ENCODE measurements around the gene MORN1.
A peak's percentile ranks its signal among the peaks of the same experiment; 100 is the strongest.

Gene MORN1

DNA sequence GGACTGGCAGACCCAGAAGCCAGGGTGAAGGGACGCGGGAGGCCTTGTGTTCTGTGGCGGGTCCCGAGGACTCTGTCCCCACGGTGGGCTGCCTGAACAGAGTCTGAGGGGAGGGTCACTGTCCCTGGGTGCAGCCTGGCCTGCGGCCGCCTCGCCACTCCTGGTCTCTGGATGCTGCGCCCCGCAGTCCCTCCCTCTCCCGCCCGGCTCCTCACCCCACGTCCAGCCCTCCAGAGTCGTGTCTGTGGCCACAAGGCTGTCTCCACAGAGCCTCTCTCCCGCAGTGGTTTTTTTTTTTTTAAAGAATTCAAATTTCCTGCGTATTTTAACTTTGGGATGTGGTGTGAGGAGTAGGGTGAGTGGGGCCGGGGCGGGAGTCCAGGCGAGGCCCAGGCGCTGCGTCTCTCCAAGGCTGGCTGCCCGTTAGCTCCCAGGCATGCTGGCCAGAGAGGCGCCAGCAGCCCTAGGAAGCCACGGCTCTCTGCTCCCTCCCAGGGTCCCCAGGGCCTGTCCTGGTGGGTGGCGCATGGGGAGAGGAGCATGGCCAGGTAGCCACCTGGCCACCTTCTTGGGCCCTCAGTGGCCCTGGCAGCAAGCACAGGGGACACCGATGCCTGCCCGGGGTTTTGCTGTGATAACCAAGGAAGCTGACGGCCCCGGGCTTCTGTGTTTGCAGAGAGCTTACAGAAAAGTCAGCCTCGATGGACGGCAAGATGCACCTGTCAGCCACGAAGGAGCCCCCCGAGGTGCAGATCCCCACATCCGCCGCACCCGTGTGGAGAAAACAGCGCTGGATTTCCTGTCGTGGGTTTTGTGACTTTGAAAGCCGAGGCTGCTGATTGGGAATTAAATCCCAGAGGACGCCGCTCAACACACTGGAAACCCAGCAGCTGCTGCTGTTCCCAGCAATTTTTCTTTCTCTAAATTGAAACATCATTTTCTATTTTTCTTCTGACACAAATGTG is 72.8 kb downstream of the MORN1 start:
- DNase-seq (ENCODE audit: low read depth) = no peak

DNA sequence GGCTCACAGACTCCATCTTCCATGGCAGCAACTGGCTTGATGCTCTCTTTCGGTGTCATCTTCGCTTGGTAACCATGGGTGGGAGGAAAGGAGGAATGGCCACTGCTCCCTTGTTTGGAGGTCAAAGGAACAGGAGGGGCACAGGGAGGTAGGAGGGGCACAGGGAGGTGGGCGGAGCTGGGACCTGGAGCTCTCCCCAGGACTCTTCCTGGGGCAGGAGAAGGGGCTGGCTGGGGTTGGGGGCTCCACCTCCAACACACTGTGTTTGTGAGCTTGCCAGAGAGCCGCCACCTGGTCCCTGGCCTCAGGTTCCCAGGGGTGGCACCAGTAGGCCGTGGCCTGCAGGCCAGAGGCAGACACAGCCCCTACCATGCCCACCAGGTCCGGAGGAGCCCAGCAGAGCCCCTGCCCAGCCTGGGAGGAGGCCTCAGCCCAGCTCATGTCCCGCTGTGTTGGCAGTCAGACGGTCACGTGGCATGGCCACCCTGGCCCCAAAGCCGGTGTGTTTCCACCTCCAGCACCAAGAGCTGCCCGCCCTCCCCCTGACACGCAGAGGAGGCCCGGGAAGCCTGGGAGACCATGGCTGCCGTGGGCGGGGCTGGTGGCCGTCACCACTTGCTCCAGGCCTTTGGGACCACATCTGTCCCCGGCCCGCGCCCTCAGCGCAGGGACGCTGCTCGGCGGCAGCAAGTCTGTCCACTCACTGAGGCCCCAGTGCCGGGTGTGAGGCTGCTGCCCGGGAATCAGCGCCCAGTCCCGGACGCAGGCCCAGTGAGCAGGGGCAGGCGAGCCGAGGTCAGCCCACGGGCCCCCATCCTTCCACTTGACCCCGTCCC is 73.9 kb downstream of the MORN1 start:
- no peak for DNase-seq (ENCODE audit: low read depth)

DNA sequence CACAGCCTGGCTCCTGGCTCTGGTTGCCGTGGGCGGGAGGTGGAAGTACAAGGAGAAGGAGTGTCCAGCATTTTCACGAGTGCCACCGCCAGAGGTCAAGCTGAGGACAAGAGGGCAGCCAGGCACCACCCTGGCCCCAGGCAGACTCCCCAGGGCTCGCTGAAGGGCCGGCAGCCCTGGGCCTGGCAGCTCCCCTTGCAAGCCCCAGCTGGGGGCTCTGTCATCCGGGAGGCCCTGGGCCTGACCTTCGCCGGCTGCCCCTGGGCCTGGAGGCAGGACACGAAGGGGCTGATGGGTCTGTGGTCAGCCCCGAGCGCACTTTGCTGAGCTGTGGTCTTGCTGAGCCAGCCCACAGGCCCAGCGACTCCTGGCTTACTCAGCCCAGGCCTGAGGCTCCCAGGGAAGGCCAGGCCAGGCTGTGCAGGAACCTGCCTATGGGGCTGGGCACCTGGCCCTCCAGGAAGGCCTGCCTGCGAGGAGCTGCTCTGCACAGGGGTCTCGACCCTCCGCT is 74.8 kb downstream of the MORN1 start:
- no peak for DNase-seq (ENCODE audit: low read depth)

DNA sequence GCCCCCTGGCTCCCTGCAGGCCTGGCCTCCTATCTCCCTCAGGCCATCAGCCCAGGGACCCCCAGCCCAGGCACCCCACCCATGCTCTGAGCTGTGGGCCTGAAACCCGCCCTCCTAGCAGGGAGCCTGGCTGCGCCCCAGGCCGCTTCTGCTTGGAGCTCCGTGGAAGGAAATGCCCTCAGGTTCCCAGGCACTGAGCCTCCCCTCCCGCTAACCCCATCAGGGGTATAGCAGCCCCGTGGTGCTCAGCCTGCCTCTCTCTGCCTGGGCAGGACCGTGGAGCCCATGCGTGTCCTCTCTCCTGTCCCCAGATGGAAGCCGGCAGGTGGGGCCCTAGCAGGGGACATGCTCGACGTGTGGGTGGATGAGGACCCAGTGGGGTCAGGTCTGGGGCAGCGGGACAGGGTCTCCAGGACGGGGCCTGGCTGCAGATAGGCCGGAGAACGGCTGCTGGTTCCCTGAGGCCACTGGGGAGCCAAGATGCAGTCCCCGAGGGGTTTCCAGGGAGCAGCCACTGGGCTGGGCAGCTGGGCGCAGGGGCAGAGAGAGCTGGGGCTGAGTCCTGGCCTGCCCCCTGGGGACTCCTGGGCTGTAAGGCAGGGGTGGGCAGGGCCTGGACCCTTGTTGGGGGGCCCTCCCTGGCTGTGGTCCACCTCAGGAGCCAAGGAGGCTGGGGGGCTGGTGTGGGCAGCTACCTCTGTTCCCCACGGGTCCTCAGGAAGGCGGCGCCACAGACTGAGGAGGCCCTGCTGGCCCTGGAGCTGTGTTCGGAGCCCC is 75.5 kb downstream of the MORN1 start:
- DNase-seq (ENCODE audit: low read depth) = no peak

GRCh38 chr1:2314803-2315673 is 76.3 kb downstream of the MORN1 start:
- peak; percentile 21 for DNase-seq (ENCODE audit: low read depth)

GRCh38 chr1:2314273-2314802 is 77.0 kb downstream of the MORN1 start:
- DNase-seq (ENCODE audit: low read depth) = peak; percentile 31

GRCh38 chr1:2313651-2314261 is 77.6 kb downstream of the MORN1 start:
- no peak for DNase-seq (ENCODE audit: low read depth)

- no peak for DNase-seq (ENCODE audit: low read depth)
These were observed 78.6 kb downstream of the MORN1 start for GRCh38 chr1:2312515-2313301.

DNA sequence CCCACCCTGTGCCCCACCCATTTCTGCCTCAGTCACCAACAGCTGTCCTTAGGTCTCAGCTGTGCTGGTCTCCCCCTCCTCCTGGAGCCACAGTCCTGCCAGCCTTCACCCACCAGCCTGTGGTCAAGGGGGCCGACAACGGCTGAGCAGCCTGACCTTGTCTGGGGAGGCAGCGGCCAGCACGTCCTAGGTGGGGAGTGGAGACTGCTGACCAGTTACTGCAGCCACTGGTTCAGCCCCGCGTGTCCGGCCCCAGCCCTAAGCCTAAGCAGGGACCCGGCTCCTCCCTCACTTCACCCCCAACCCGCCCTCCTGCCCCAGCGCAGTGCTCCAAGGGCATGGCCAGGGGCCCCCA is 79.2 kb downstream of the MORN1 start:
- DNase-seq (ENCODE audit: low read depth) = no peak

GRCh38 chr1:2311184-2312032 is 79.9 kb downstream of the MORN1 start:
- DNase-seq (ENCODE audit: low read depth) = peak; percentile 43

GRCh38 chr1:2310332-2311183 is 80.8 kb downstream of the MORN1 start:
- no peak for DNase-seq (ENCODE audit: low read depth)

DNA sequence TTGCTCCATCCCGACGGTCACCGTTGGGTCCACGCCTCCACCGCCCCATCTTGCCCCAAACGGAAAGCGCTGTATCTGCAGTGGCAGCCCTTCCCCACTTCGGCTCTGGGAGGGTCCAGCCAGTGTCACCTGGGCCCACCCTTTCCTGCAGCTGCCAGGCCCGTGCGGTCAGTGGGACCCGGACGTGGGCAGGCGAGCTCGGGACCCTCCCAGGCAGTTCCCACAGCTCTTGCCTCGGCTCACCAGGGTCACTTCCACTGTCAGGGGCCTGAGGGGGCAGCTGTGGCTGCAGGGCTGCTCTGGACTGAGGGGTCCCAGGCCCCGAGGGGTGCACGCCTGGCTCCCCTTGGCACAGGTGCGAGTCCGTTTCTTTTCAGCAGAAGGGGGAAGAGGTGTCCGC is 82.5 kb downstream of the MORN1 start:
- DNase-seq (ENCODE audit: low read depth) = no peak

GRCh38 chr1:2307972-2308371 is 83.4 kb downstream of the MORN1 start:
- DNase-seq (ENCODE audit: low read depth) = no peak

DNA sequence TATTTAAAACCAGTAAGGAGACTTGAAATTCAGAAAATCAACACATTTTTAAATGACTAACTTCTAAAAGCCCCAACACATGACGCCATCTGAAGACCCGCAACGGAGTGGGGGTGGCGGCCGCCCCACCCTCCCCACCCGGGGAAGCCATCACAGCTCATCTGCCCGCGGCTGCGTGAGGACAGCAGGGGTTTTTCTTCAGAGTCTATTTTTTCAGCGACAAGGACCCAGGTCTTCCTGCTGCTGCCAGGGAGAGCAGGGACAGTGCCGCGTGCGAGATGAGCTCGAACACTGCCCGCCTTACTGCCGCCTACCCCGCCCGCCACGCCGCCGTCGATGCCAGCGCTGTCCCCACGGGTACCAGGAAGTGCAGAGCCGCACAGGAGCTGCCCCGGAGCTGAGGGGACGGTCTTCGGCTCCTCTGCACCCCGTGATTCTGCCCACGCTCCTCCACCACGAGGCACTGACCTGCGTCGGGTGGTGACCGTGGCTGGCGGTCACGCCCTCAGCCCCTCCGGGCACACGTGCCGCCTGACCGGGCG is 84.2 kb downstream of the MORN1 start:
- DNase-seq (ENCODE audit: low read depth) = no peak

DNA sequence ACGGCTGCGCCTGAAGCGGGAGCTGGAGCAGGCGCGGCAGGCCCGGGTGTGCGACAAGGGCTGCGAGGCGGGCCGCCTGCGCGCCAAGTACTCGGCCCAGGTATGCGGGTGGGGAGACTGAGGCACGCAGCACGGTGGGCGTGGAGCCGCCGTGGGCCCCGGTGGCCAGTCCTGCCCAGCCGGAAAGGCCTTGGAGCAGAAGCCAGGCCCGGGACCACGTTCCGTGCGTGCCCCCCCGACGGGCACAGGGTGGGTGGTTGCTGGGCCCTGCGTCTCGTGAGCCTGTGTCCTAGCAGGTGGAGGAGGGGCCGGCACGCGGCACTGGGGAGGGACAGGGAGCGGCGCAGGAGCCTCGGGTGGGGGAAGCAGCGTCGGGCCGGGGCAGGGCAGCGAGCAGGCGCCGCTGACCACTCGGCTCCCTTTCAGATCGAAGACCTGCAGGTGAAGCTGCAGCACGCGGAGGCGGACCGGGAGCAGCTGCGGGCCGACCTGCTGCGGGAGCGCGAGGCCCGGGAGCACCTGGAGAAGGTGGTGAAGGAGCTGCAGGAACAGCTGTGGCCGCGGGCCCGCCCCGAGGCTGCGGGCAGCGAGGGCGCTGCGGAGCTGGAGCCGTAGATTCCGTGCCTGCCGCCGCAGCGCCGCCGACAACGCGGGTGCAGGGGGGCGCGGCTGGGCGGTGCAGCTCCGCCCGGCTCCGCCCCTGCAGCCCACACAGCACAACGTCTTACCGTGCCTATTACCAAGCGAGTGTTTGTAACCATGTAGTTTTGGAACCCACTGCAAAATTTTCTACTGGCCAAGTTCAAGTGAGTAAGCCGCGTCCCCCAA is 85.0 kb downstream of the MORN1 start:
- DNase-seq (ENCODE audit: low read depth) = no peak

DNA sequence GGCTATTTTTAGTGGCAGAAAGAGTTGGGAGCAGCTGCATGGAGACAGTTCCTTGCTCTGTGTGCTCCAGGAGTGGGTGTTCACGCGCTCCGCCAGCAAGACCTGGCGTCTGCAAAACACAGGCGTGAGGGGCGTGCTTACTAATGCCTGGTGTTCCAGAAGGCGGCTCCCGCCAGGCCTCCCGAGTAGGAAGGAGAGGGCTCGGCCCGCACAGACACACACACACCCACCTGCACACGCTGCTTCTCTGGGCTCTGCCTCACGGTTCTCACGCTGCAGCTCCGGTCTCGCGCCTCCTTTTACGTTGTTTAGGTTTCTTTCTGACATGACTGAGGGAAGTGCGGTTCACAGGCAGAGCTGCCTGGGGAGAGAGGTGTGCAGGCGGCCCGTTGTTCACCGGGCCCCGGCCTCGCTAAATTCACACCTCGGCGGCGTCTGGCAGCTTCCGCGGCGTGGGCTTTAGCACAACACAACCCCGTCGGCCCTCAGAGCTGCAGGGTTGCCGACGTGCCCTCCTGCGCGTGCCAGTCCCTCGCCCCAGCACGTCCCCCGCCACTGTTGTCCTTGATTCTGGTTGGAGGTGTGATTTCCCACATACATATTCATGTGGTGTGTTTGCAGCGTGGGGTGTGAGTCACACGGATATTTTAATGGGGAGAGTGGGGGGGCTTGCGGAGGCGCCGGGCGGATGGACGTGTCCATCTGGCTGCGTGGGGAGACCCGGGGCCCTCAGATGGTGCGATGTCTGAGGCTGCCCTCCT is 86.3 kb downstream of the MORN1 start:
- no peak for DNase-seq (ENCODE audit: low read depth)
